GM19395 (cell line): ENCODE measurements around the gene MYLK2.

ENCODE experiments used
- ATAC-seq: cut with Tn5 transposase; IDR thresholded peaks from one replicate; pipeline ENCODE4 v1.9.1; 2021; ENCODE audit warnings: mild to moderate bottlenecking, moderate library complexity; ENCODE audit not compliant: unreplicated experiment

Gene MYLK2

DNA sequence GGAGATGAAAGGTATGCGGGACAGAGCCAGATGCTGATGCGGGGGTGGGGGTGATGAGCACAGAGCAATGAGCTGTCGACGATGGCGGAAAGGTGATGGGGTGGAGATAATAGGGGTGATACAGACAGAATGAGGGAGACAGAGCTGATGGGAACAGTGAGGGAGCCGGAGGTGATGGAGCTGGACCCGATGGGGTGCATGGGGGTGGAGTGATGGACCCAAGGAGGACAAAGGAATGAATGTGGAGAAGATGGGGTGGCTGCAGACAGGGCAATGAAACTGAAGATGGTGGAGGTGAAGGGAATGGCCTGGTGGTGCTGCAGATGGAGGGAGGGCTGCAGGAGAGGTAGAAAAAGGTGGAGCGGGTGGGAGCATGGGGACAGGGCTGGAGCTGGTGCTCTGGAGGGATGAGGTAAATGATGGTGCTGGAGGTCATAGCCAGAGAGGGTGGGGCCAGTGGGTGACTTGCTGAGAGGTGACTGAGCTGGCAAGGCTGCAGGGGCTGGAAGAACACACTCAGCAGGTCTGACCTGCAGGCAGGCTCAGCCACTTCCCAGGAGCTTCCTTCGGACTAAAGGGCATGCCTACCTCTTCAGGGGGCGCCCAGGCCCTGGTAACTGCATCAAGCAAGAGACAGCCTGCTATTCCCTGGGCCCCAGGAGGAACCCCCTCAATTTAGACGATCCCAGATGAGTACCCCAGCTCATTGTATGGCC lies 32.2 kb downstream of the MYLK2 start:
- no peak for ATAC-seq

DNA sequence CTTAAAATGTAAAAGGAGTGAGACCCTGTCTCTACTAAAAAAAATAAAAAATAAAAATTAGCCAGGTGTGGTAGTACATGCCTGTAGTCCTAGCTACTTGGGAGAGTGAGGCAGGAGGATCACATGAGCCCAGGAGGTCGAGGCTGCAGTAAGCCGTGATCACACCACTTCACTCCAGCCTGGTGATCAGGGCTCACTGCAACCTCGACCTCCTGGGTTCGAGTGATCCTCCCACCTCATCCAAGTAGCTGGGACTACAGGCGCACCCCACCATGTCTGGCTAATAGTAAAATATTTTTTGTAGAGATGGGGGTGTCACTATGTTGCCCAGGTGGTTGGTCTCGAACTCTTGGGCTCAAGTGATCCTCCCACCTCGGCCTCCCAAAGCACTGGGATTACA lies 34.3 kb downstream of the MYLK2 start:
- ATAC-seq = no peak

DNA sequence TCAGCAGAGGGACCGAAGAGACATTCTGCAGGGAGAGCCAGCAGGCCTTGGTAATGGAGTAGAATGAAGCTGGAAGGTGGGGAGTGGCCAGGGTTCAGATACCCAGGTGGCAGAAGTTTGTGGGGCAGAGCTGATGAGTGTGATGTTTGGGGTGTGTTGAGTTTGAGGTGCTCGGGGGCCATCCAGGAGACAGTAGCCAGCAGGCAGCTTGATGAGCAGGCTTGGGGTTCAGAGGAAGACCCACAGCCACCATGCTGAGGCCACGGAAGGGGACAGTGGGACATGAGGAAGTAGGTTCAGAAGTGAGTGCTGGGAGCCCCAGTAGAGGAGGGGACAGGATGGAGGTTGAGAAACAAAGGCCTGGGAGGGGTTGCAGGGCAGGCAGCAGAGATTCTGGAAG lies 37.4 kb downstream of the MYLK2 start:
- ATAC-seq = no peak

DNA sequence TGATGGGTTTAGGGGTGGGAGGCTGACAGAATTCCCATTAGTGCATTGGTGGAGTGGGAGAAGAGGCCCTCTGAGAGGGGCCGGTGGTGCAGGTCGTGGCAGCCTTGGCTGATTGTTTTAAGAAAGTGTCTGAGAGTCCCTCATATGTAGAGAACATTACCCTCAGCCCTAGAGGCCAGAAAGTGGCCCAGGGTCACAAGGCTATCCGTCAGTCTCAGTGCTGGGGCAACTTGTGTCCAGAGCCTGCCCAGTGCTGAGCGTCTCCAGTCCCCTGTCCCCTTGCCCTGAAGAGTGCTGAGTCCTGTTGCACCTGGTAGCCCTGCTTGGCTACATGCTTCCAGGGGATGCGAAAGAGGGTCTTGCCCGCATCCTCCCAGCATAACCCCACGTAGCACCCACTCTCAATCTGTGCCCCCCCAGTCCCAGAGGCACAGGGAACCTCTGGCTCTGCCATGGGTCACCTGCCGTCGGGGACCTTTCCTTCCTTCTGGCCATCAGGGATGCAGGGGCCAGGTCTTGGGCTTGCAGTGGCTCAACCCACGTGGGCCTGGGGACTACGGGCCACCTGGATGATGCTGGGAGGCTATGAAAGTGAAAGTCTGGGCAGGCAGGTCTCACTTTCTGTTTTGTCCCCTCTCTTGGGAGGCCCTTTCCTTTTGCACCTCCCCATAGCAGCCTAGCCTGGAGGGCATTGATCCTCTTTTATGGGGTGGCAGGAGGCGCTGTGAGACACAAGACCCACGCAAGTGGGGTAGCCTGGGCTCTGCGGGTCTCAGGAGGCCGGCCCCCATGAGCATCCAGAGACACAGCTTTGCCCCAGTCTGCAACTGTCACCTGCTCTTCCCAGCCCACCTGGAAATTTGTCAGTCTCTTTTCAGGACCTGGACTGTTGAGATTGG lies 39.0 kb downstream of the MYLK2 start:
- peak; percentile 77 for ATAC-seq

DNA sequence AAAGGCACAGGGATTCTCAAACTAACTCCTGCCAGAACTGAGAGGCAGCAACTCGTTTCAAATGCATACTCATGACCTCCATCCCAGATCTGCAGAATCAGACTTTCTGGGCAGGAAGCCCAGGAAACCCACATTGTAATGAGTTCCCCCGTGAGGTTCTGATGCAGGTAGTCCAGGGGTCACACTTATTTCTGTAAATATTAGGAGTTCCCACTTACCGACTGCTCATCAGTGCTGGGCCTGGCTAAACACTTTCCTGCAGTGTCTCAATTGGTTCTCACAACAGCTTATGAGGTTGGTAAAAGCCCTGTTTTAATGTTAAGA lies 39.6 kb downstream of the MYLK2 start:
- no peak for ATAC-seq

DNA sequence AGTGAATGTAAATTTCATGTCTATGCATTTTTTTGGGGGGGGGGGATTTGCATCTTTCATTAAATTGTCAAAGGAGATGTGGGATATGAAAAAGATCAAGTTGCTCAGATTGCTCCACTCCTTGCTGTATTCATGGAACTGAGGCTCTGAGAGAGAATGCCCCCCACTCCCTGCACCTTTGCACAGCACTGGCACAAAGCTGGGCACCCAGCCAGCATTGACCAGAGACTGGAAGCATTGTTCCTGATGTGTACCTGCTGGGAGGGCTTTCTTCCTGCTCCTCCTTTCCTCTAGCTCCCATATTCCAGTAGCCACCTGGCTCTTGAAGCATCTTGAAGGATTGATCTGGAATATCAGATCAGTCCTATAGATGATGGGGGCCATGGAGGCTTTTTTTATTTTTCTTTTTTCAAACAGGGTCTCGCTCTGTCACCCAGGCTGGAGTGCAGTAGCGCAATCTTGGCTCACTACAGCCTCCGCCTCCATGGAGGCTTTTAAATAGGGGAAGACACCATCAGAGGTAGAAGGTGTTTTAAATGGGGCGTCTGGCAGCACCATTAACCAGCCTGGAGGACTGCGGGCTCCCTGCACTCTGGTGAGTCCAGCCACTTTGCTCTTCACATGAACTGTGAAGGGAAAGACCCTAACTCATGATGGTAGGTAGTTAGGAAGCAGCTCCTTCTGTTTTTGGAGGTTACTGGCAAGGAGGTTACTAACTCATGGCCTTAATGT lies 40.3 kb downstream of the MYLK2 start:
- no peak for ATAC-seq

DNA sequence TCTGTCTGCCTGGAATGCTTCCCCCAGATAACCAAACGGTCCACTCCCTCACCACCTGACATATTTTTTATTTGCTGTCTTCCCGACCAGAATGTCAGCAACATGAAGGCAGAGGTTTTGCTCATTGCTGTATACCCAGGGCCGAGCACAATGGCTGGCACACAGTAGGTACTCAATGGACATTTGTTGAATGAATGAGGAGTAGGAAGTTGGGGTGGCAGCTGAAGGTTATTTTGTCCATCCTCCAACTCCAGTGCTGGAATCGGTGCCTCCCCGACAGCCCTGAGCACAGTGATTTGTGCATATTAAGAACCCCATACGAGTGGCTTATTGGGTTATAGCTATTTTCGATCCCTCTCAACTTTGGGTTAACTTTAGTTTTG lies 40.8 kb downstream of the MYLK2 start:
- no peak for ATAC-seq

DNA sequence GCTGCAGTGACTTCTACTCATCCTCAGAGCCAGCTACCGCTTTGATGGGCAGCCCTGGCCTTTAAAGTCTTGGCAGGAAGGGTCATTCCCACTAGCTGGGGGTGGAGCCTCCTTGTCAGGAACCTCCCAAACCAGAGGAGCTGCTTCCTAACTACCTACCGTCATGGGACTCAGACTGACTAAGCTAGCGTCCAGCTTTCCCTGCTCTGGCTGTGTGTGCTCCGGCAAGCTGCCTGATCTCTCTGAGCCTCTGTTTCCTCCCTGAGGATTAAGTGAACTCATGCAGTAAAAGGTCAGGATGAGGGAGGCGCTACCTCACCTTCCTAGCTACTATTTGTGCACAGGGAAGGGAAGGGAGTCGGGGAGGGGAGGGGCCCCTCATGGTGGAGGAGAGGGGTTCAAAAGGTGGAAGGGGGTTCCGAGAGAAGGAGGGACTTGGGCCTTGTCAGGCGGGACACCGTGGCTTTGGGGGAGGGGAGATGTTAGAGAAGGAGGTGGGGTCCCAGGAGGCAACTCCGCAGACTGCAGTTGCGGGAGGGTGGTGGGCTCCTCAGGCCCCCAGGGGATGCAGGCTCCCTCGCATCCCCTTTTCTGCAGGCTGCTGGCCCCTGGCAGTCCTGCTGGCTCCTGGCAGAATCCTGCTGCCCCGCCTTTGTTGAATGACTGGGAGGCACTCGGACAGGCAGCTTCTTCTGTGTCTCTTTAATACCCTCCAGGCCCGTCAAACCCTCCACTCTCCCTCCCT lies 41.4 kb downstream of the MYLK2 start:
- no peak for ATAC-seq

DNA sequence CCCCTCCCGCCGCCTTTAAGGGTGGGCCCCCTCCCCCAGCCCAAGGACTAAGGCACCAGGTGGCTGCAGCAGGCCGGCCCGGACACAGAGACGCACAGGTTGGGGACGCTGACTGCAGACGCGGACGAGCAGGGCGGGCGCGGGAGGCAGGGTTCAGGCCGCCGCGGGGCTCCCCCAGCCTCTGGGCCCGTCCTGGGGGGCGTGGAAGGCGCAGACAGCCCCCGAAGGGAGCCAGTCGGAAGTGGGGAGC lies 41.9 kb downstream of the MYLK2 start:
- peak; percentile 35 for ATAC-seq

DNA sequence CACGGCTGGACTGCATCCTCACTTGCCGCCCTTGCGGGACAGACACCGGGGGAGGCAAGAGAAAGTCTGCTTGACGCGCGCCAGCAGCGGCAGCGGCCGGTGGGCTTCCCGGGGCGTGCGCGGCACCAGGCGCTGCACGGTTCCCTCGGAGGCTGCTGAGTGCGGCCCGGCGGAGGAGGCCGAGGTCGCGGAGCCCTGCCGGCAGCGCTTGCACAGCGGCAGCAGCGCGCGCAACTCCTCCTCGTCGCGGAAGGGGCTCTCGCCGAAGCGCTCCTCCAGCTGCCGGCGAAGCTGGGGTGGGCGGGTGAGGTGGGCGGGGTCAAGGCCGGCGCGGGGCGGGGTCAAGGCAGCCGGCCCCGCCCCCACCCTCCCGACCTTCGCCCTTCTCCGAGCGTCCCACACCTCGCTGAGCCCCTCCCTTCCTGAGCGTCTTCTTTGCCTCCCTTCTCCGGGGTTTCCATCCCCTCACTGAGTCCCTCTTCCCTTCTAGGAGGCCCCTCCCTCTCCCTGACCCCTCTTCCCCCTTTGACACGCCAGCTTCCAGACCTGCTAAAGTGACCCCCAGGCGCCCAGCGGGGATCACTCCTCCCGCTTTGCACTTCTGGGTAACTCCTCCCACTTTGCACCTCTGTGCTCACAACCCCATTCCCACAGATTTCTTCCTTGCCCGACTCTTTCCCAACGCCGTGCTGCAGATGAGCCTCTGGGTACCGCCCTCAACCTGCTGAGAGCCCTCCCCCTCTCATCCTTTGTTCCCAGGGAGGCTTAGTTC lies 42.4 kb downstream of the MYLK2 start:
- peak; percentile 59 for ATAC-seq

DNA sequence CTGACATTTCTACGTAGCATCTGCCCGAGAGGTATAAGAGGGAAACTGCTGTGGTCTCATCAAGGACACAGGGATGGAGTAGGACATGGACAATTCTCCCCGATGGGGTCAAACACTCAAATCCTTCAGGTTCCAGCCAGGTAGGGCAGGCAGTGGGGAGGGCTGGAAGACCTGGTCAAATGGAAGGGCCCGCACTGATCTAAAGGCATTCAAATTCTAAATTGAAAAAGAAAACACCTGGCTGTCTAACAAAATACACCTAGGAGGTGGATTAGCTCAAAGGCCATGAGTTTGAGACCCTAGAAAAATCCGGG lies 43.0 kb downstream of the MYLK2 start:
- no peak for ATAC-seq

DNA sequence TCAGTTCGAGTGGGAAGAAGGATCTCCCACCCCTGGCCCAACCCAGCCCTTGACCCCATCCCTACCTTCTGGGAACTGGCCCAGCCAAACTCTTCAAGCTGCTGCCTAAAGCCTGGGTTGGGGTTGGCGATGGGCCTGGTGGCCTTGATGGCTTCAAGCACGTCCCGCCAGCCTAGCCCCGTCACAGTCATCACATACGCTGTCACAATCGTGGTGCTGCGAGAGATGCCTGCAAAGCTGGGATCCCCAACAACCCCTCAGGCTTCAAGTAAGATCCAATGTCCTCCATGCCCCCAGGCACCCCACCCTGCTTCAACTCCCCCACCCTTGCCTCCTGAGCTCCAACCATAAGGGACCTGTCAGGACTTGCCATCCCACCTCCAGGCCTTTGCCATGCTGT lies 43.4 kb downstream of the MYLK2 start:
- no peak for ATAC-seq

DNA sequence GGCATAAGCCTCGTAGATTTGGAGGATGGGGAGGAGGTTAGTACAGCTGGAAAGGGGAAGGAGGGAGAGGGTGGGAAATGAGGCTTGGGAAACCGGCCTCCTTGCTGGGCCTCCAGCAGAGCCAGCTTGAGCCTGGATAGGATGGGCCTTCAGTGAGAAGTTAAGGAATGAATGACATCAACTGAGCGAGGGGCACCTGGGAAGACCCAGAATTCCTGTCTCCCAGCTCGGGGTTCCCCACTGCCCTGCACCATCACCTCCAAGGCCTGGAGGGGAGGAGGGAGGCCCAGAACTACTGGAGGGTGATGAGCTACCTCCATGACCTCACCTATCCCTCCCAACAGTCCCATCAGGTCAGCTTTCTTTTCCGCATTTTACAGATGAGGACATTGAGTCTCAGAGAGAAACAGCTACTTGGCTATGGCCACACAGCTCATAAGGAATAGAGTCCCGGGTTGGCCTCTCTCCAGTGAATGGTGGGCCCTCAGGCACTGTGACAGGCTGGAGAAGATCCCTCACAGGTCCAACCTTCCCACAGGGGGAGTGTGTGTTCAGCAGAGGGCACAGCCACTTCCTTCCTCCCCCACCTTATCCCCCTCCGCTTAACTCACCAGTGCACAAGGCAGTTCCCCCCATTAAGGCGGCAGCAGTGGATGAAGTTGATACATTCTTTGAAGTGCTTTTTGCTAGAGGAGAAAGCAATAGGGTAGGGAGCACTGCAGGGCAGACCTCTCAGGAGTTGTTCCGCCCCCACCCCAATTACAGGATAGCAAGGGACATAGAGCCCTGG lies 44.3 kb downstream of the MYLK2 start:
- ATAC-seq = no peak

DNA sequence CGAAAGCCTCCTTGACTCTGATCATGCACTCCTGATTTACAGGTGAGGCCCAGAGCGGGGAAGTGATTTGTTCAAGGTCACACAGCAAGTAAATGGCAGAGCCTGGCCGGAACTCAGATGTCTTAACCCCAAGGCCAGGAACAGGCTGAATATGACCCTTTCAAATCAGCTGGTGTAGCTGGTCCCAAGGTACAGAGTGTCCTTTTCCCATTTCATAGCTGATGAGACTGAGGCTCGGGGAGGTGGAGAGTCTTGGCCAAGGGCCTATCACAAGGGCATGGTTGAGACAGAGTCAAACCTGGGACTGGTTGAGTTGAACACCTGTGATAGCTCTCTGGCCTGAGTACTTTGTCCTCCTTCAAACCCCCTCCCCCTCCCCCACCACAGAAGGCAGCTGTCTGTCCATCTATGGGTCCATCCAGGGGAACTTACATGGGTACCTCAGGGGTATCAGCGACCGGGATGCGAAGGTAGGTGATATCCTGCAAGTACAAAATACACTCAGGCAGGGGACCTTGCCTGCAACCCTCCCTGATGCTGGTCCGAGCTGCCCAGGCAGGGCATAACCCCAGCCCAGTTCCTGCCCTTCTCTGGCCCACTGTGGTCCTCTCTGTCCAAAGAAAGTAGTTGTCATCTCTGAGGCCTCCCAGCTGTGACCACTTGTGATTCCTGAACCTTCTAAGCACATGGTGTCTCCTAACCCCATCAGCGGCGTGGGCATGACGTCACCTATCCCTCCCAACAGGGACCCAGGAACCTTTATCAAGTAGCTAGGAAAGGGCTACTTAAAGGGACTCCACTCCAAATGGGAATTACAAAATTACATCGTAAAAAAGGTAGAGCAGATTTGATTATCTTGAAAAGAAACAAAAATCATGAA lies 45.6 kb downstream of the MYLK2 start:
- no peak for ATAC-seq

DNA sequence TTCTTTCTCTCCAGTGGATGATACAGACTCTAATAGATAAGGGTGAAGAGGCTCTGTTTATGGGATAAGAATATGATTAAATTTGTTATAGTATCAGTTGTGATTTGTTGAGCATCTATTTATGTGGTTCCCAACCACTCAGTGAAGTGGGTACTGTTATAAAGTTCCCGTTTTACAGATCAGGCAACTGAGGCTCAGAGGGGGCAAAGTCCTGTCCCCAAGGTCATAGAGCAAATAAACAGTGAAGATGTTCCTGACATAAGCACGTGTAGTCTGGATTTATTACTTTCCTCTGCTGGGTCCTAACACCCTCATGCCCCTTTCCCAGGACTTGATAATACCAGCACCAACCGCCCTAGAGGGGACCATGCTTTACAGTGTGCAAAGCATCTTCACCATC lies 47.1 kb downstream of the MYLK2 start:
- ATAC-seq = no peak

DNA sequence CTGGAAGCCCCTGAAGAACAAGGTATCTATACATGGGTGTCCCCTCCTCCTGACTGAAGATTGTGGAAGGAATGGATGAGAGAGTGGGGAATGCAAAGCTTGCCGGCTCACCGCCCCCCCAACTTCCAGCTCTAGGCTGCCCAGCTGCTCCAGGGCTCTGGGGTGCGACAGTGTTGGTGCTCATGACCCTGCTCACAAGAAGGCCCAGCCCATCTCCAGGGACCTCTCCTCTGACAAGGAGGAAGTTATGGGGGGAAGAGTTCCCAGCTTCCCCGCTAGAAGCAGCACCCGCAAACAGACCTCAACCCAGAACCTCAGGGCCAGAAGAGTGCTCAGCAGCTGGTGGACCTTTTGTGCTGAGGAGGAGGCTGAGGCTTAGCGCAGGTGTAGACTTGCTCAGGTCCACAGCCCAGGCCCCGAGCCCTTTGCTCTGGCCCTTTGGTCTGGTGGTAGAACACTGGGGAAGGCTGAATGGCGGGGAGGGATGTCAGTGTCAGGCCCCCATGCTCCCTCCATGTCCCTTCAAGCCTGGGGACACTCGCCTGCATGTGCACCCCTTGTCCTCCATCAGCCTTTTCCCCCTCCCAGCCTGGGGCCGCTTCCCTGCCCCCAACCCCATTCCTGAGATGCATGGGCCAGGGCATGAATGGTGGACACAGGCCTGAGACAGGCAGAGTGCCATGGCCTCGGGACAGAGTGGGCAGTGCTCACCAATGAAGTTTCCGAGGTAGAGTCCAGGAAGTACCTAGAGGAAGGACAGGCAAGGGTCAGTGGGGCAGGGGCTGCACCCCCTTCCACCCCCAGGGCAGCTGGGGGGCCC lies 49.9 kb downstream of the MYLK2 start:
- ATAC-seq = no peak

DNA sequence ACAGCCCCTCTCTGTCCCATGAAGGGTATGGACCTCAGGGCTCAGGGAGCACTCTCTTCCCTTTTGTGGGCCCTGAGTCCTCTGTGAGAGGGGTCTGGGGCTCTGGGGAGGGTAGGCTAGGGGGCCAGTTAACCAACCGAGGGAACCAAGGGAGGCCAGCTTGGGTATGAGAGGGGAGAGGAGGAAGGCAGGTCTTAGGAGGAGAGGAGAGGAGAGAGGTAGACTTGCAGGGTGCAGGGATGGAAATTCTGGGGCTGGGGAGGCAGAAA lies 50.5 kb downstream of the MYLK2 start:
- no peak for ATAC-seq

DNA sequence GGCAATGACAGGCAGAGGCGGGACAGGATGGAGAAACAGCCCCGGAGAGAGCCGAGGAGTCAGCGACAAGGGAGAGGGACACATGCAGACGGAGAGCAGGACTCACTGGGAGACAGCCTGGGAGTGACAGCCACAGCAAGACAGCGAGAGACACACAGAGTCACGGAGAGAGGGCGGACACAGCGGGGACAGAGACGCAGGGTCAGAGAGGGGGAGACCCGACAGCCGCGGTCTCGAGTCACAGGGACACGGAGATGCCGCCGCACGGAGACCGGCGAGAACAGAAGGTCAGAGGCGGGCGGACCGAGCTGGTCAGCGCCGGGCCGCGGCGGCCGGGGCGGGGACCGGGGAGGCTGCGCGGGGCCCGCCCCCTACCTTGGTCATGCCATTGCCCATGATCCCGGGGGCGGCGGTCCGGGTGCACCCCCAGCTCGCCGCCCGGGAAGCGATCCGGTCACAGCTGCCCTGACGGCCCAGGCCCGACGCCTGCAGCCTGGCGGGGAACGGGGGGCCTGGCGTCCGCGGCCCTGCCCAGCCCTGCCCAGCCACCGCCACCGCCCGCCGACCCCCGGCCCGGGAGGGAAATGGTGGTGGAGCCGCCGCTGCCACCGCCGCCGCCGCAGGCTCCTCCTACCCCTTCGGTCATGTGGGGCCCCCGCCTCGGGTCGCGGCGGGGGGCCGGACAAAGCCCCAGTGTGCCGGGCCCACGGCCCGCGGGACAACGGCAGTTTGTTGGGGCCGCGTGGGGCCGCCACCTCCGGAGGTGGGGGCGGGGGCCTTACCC lies 51.0 kb downstream of the MYLK2 start, which contains the start of the genes DUSP15 and TTLL9:
TSS of gene DUSP15 (minus strand) at position 586 of the 784 bp plus-strand sequence. CDS start at position 396, 190 bp downstream.
TSS of gene TTLL9 (plus strand) at position 693 of the 784 bp plus-strand sequence. CDS start 493 bp downstream, outside the sequence.
- no peak for ATAC-seq
